HepG2 (cell line): Measurements from ENCODE around the gene INTS3. TPM values are rescaled to one million over a fixed set of nuclear protein-coding genes. Genes with fewer than 3 reads are reported as not detected.

Source experiments
- ATAC-seq: fragments of 200-7000 bp; cut with Tn5 transposase; 3 replicates; pipeline ENCODE4 v1.9.1; 2020; ENCODE audit warnings: mild to moderate bottlenecking, moderate library complexity
- BruUV-seq: library from RNA; stranded (reverse); fragments of 400-500 nt; replicated peaks from 2 replicates; lab custom pipeline; 2021; lab: Mats Ljungman, UMichigan
- CTCF ChIA-PET: fragments of 300-600 bp; formaldehyde crosslinking; extraction: SDS; loops from one replicate; lab custom pipeline; 2021; ENCODE audit warnings: low total read pairs, inconsistent platforms, low intra/inter-chr PET ratio; lab: Yijun Ruan, JAX
- POLR2A ChIA-PET: fragments of 350-600 bp; sonication (Branson Sonifier 250); formaldehyde crosslinking; loops from one replicate; lab custom pipeline; 2020; ENCODE audit warnings: antibody characterized with exemption, inconsistent platforms; lab: Yijun Ruan, JAX
- DNase-seq: peaks from one replicate; pipeline ENCODE4 v3.0.0-alpha.2; 2015; ENCODE audit warnings: low spot score
- FAIRE-seq: peaks from 3 replicates; lab custom pipeline; 2011; peaks lifted over from hg19 to GRCh38; lab: Jason Lieb, UNC
- H2AFZ ChIP-seq: one replicate; pipeline ENCODE4 v1.6.1; 2011; ENCODE audit warnings: low read length, inconsistent platforms
- H3K27ac ChIP-seq: fragments of 300-600 bp; 3 replicates; pipeline ENCODE4 v1.8.0; 2011; ENCODE audit warnings: mixed run types, mild to moderate bottlenecking, mixed read lengths, low read length, inconsistent platforms; ENCODE audit not compliant: insufficient read depth; ENCODE audit errors: extremely low read length
- H3K27me3 ChIP-seq, 2 experiments: fragments of 200-600 bp in 1 of 2; 2 replicates in 1 of 2; 3 replicates in 1 of 2; pipeline versions ENCODE4 v1.6.0 to v1.8.0; 2011; ENCODE audit warnings: low read length in 2 of 2, mild to moderate bottlenecking in 2 of 2, moderate library complexity in 2 of 2, inconsistent platforms in 1 of 2; ENCODE audit not compliant: insufficient read depth in 2 of 2, control insufficient read depth in 1 of 2
- H3K36me3 ChIP-seq, 2 experiments: fragments of 200-600 bp in 1 of 2; replicated peaks in 1 of 2; 2 replicates in 1 of 2; 3 replicates in 1 of 2; pipeline versions ENCODE4 v1.5.1 to v1.8.0; 2011; ENCODE audit warnings: low read length in 2 of 2, inconsistent platforms in 1 of 2; ENCODE audit not compliant: insufficient read depth in 2 of 2, control insufficient read depth in 1 of 2
- H3K4me1 ChIP-seq: 2 replicates; pipeline ENCODE4 v1.5.1; 2012; ENCODE audit warnings: low read length, inconsistent platforms; ENCODE audit not compliant: insufficient read depth
- H3K4me2 ChIP-seq: 2 replicates; pipeline ENCODE4 v1.6.0; 2011; ENCODE audit warnings: low read depth, low read length, inconsistent platforms
- H3K4me3 ChIP-seq, 3 experiments: fragments of 200-600 bp in 1 of 3; sonication (generic), shearing (Covaris generic) in 1 of 3; replicated peaks in 1 of 3; 2 replicates each; pipeline ENCODE4 v1.5.1; 2011 to 2016; ENCODE audit warnings: low read length in 3 of 3, inconsistent platforms in 2 of 3, low read depth in 2 of 3, mild to moderate bottlenecking in 2 of 3, control low read depth in 1 of 3, mixed read lengths in 1 of 3; ENCODE audit not compliant: insufficient read depth in 1 of 3
- H3K79me2 ChIP-seq: one replicate; pipeline ENCODE4 v1.6.1; 2011; ENCODE audit warnings: low read length, inconsistent platforms; ENCODE audit not compliant: insufficient read depth
- H3K9ac ChIP-seq: 2 replicates; pipeline ENCODE4 v1.6.0; 2011; ENCODE audit warnings: mild to moderate bottlenecking, low read depth, low read length, inconsistent platforms; ENCODE audit not compliant: insufficient read depth
- H3K9me3 ChIP-seq: 2 replicates; pipeline ENCODE4 v1.5.1; 2012; ENCODE audit warnings: mild to moderate bottlenecking, low read length
- H4K20me1 ChIP-seq: 2 replicates; pipeline ENCODE4 v1.6.0; 2011; ENCODE audit warnings: inconsistent platforms, mild to moderate bottlenecking, low read length, moderate library complexity; ENCODE audit not compliant: insufficient read depth
- HDAC1 ChIP-seq: sonication (generic); formaldehyde crosslinking; IDR thresholded peaks from 2 replicates; pipeline ENCODE4 v1.5.1; 2020; ENCODE audit warnings: mild to moderate bottlenecking, missing genetic modification reagents
- JARID2 ChIP-seq: sonication (generic); formaldehyde crosslinking; IDR thresholded peaks from 2 replicates; pipeline ENCODE4 v1.8.1; 2023; ENCODE audit warnings: missing genetic modification reagents, inconsistent platforms; ENCODE audit not compliant: insufficient replicate concordance
- KLF15 ChIP-seq: sonication (generic); formaldehyde crosslinking; IDR thresholded peaks from 2 replicates; pipeline ENCODE4 v1.8.1; 2023; ENCODE audit warnings: borderline replicate concordance, mild to moderate bottlenecking, inconsistent platforms, missing genetic modification reagents, mixed read lengths
- PHF21A ChIP-seq: sonication (generic); formaldehyde crosslinking; IDR thresholded peaks from 2 replicates; pipeline ENCODE4 v1.5.0; 2020; ENCODE audit warnings: mild to moderate bottlenecking, missing genetic modification reagents
- TAF15 ChIP-seq: fragments of 200-400 bp; formaldehyde crosslinking; IDR thresholded peaks from one replicate; pipeline ENCODE4 v1.6.1; 2018; ENCODE audit warnings: mild to moderate bottlenecking, low read depth, low read length; ENCODE audit not compliant: poor library complexity, severe bottlenecking
- ZMYM4 ChIP-seq: sonication (generic); formaldehyde crosslinking; IDR thresholded peaks from 2 replicates; pipeline ENCODE4 v1.8.1; 2023; ENCODE audit warnings: mild to moderate bottlenecking, missing genetic modification reagents
- ZNF354B ChIP-seq: sonication (generic); formaldehyde crosslinking; IDR thresholded peaks from 2 replicates; pipeline ENCODE4 v1.8.0; 2022; ENCODE audit warnings: mild to moderate bottlenecking, missing genetic modification reagents
- ZNF549 ChIP-seq: sonication (generic); formaldehyde crosslinking; IDR thresholded peaks from 2 replicates; pipeline ENCODE4 v1.5.0; 2020; ENCODE audit warnings: missing genetic modification reagents
- ZNF792 ChIP-seq: IDR thresholded peaks from 2 replicates; pipeline ENCODE4 v1.6.1; 2016
- ZNF841 ChIP-seq: sonication (generic); formaldehyde crosslinking; IDR thresholded peaks from 2 replicates; pipeline ENCODE4 v1.8.1; 2023; ENCODE audit warnings: missing genetic modification reagents, borderline replicate concordance
- ZNF883 ChIP-seq: sonication (generic); formaldehyde crosslinking; IDR thresholded peaks from 2 replicates; pipeline ENCODE4 v1.5.1; 2020; ENCODE audit warnings: mild to moderate bottlenecking, missing genetic modification reagents; ENCODE audit errors: not compliant biosample characterization
- WGBS: methylation state at CpG from one replicate; pipeline ENCODE4 v1.1.6; 2017; ENCODE audit warnings: low lambda C conversion rate; 5-methylcytosine and 5-hydroxymethylcytosine counted together
- in situ Hi-C: cut with HindIII; loops from 2 replicates; pipeline ENCODE4 v1.10.0; 2017; ENCODE audit warnings: low pct_unique_long_range_greater_than_20kb; ENCODE audit not compliant: extremely low pct_ligation_motif_present
- intact Hi-C: fragments of 100-400 bp; cut with micrococcal nuclease; formaldehyde crosslinking; loops from one replicate; pipeline ENCODE4 v1.10.0; 2022; ENCODE audit not compliant: unreplicated experiment
- polyA plus RNA-seq, 8 experiments: library from polyadenylated mRNA; depleted of rRNA in 3 of 8; stranded (reverse) in 7 of 8; unstranded in 1 of 8; fragments of >200 nt; fragmentation: Illumina TruSeq in 4 of 8; extraction: Trizol in 4 of 8; gene quantifications; 2 replicates each; pipeline versions ENCODE4 v1.2.1 to v1.2.3, GENCODE V29; 2011 to 2016; ENCODE audit warnings: low read depth in 4 of 8, missing spikeins in 1 of 8, mixed read lengths in 1 of 8; ENCODE audit not compliant: insufficient read depth in 1 of 8
- total RNA-seq, 5 experiments: library from RNA; depleted of rRNA; stranded (reverse); fragments of >200 nt; fragmentation: Illumina TruSeq; extraction: Trizol; gene quantifications; 2 replicates each; pipeline ENCODE4 v1.2.3, GENCODE V29; 2016; ENCODE audit warnings: low read depth in 1 of 5
- TF ChIP-seq, protein P1 (sequence below): sonication (generic); formaldehyde crosslinking; IDR thresholded peaks from 2 replicates; pipeline ENCODE4 v1.4.0; 2020; ENCODE audit warnings: missing genetic modification reagents
- TF ChIP-seq, protein P2 (sequence below): sonication (generic); formaldehyde crosslinking; IDR thresholded peaks from 2 replicates; pipeline ENCODE4 v1.5.0; 2020; ENCODE audit warnings: mild to moderate bottlenecking, missing genetic modification reagents, moderate library complexity
- TF ChIP-seq, protein P3 (sequence below): sonication (generic); formaldehyde crosslinking; IDR thresholded peaks from 2 replicates; pipeline ENCODE4 v1.8.0; 2022; ENCODE audit warnings: missing genetic modification reagents, mild to moderate bottlenecking, moderate library complexity, borderline replicate concordance
- TF ChIP-seq, protein P4 (sequence below): sonication (generic); formaldehyde crosslinking; IDR thresholded peaks from 2 replicates; pipeline ENCODE4 v1.5.0; 2020; ENCODE audit warnings: missing genetic modification reagents

The INTS3 gene
- total and polyA plus RNA-seq, 2 of the 13 experiments (the other 11 are each of a cell fraction or from before 2014, with no cell fraction given): 17.2 to 27.2 TPM

DNA sequence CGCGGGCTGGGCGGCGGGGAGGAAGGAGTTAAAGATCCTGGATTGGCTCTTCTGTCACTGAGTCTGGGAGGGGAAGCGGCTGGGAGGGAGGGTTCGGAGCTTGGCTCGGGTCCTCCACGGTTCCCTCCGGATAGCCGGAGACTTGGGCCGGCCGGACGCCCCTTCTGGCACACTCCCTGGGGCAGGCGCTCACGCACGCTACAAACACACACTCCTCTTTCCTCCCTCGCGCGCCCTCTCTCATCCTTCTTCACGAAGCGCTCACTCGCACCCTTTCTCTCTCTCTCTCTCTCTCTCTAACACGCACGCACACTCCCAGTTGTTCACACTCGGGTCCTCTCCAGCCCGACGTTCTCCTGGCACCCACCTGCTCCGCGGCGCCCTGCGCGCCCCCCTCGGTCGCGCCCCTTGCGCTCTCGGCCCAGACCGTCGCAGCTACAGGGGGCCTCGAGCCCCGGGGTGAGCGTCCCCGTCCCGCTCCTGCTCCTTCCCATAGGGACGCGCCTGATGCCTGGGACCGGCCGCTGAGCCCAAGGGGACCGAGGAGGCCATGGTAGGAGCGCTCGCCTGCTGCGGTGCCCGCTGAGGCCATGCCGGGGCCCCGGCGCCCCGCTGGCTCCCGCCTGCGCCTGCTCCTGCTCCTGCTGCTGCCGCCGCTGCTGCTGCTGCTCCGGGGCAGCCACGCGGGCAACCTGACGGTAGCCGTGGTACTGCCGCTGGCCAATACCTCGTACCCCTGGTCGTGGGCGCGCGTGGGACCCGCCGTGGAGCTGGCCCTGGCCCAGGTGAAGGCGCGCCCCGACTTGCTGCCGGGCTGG, 49.1 kb upstream of the INTS3 start, which contains the start of gene NPR1:
Gene NPR1, plus strand, starts transcription at position 170 of the 818 bp plus-strand sequence. Its CDS starts 421 bp downstream, at position 591.
- H3K27me3 ChIP-seq: peaks cover 23 to 59% of the 10 kb centered on the region in 2 experiments
- ChIA-PET CTCF (interaction anchor here (0.6 to 2.6 kb wide), 3 partner anchors 60 to 93 kb away, joined by 3 to 38 read pairs (median 11); no protein-coding TSS in a partner anchor), POLR2A (no interaction called here)
- no peak within 1 kb of the TSS for H2AFZ ChIP-seq
- BruUV-seq: no TSS peak
- H4K20me1 ChIP-seq: no peaks in the 10 kb centered on the region
- peak; percentile 75 for ATAC-seq
- H3K79me2 ChIP-seq: no peaks in the 10 kb centered on the region
- intact Hi-C loops (loop anchor here (5.0 kb wide), 1 partner anchor 309 kb away; the partner anchor contains the start of gene RAB13), in situ Hi-C loops (loop anchor here (5.0 kb wide), 2 partner anchors 69 to 94 kb away; no protein-coding TSS in a partner anchor)
- H3K4me3 ChIP-seq: peak within 1 kb of the TSS; percentile 52 to 72 (median 57)
- peaks cover 25% of the 10 kb centered on the region for H3K4me1 ChIP-seq
- FAIRE-seq: no peak
- under 1% methylated on average over 35 of the region's 78 CpGs for WGBS
- H3K36me3 ChIP-seq: no peaks in the 10 kb centered on the region
- H3K9me3 ChIP-seq: no peaks in the 10 kb centered on the region
- H3K9ac ChIP-seq: peak within 1 kb of the TSS; percentile 2; the same call in 1 of the 2 replicates
- peak within 1 kb of the TSS; percentile 78 for H3K4me2 ChIP-seq
- DNase-seq: no peak
- no peak within 1 kb of the TSS for H3K27ac ChIP-seq
- TF ChIP-seq HDAC1 (CRISPR knock-in tag) (peak; percentile 6; the same call in 1 of the 2 replicates), TAF15 (peak; percentile 55), PHF21A (CRISPR knock-in tag) (peak; percentile 16; the same call in 1 of the 2 replicates), ZNF549 (CRISPR knock-in tag) (no peak), ZMYM4 (CRISPR knock-in tag) (0 out of 2 replicates have a peak, but pooled peaks have one; percentile 20), ZNF354B (CRISPR knock-in tag) (no peak), ZNF841 (CRISPR knock-in tag) (no peak), KLF15 (no peak), ZNF883 (CRISPR knock-in tag) (peak; percentile 6), JARID2 (CRISPR knock-in tag) (no peak), ZNF792 (CRISPR knock-in tag) (no peak)
- TF ChIP-seq, protein P1, sequence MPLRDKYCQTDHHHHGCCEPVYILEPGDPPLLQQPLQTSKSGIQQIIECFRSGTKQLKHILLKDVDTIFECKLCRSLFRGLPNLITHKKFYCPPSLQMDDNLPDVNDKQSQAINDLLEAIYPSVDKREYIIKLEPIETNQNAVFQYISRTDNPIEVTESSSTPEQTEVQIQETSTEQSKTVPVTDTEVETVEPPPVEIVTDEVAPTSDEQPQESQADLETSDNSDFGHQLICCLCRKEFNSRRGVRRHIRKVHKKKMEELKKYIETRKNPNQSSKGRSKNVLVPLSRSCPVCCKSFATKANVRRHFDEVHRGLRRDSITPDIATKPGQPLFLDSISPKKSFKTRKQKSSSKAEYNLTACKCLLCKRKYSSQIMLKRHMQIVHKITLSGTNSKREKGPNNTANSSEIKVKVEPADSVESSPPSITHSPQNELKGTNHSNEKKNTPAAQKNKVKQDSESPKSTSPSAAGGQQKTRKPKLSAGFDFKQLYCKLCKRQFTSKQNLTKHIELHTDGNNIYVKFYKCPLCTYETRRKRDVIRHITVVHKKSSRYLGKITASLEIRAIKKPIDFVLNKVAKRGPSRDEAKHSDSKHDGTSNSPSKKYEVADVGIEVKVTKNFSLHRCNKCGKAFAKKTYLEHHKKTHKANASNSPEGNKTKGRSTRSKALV (CRISPR knock-in tag): peak; percentile 98
- TF ChIP-seq, protein P2, sequence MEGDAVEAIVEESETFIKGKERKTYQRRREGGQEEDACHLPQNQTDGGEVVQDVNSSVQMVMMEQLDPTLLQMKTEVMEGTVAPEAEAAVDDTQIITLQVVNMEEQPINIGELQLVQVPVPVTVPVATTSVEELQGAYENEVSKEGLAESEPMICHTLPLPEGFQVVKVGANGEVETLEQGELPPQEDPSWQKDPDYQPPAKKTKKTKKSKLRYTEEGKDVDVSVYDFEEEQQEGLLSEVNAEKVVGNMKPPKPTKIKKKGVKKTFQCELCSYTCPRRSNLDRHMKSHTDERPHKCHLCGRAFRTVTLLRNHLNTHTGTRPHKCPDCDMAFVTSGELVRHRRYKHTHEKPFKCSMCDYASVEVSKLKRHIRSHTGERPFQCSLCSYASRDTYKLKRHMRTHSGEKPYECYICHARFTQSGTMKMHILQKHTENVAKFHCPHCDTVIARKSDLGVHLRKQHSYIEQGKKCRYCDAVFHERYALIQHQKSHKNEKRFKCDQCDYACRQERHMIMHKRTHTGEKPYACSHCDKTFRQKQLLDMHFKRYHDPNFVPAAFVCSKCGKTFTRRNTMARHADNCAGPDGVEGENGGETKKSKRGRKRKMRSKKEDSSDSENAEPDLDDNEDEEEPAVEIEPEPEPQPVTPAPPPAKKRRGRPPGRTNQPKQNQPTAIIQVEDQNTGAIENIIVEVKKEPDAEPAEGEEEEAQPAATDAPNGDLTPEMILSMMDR (CRISPR knock-in tag): peak; percentile 16; the same call in 1 of the 2 replicates
- TF ChIP-seq, protein P3, sequence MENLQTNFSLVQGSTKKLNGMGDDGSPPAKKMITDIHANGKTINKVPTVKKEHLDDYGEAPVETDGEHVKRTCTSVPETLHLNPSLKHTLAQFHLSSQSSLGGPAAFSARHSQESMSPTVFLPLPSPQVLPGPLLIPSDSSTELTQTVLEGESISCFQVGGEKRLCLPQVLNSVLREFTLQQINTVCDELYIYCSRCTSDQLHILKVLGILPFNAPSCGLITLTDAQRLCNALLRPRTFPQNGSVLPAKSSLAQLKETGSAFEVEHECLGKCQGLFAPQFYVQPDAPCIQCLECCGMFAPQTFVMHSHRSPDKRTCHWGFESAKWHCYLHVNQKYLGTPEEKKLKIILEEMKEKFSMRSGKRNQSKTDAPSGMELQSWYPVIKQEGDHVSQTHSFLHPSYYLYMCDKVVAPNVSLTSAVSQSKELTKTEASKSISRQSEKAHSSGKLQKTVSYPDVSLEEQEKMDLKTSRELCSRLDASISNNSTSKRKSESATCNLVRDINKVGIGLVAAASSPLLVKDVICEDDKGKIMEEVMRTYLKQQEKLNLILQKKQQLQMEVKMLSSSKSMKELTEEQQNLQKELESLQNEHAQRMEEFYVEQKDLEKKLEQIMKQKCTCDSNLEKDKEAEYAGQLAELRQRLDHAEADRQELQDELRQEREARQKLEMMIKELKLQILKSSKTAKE (CRISPR knock-in tag): 0 out of 2 replicates have a peak, but pooled peaks have one; percentile 12
- TF ChIP-seq, protein P4, sequence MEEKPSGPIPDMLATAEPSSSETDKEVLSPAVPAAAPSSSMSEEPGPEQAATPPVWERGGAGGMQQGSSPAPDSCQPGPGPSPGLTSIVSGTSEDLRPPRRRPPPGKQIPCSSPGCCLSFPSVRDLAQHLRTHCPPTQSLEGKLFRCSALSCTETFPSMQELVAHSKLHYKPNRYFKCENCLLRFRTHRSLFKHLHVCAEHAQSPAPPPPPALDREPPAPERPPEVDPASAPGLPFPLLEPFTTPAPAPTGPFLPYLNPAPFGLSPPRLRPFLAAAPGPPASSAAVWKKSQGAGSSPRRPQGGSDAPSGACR: 0 out of 2 replicates have a peak, but pooled peaks have one; percentile 28
